Lower leg skin (tissue), 4 donors: ENCODE data around the gene MUTYH. TPM values are rescaled to one million over a fixed set of nuclear protein-coding genes. Genes with fewer than 3 reads are reported as not detected.

Experiments used
- DNase-seq, 2 donors: peaks; one replicate each; pipeline ENCODE4 v3.0.0-alpha.2; 2019; ENCODE audit warnings: low spot score in 2 of 2
- H3K4me3 ChIP-seq: fragments of 200-600 bp; sonication (generic); 2 replicates; pipeline ENCODE4 v1.5.1; 2017; ENCODE audit warnings: mild to moderate bottlenecking, low read depth; ENCODE audit not compliant: poor library complexity, severe bottlenecking
- CTCF ChIP-seq, 3 donors: fragments of 450-650 bp; IDR thresholded peaks; one replicate each; pipeline ENCODE4 v1.5.1; 2016; ENCODE audit warnings: antibody characterized with exemption in 3 of 3, mild to moderate bottlenecking in 3 of 3, moderate library complexity in 2 of 3
- POLR2A ChIP-seq, 2 donors: fragments of 450-650 bp; IDR thresholded peaks; one replicate each; pipeline ENCODE4 v1.6.1; 2016 to 2017; ENCODE audit warnings: antibody characterized with exemption in 2 of 2, mild to moderate bottlenecking in 1 of 2, moderate library complexity in 1 of 2
- WGBS, 2 donors: methylation state at CpG; one replicate each; pipeline ENCODE4 v1.1.5; 2018; 5-methylcytosine and 5-hydroxymethylcytosine counted together
- intact Hi-C: fragments of 100-400 bp; cut with DNase I; formaldehyde crosslinking; loops from one replicate; pipeline ENCODE4 v1.15.0; 2023; ENCODE audit warnings: low total_unique reads
- total RNA-seq, 4 donors: library from RNA; depleted of rRNA; stranded (reverse); fragments of >200 nt; gene quantifications; one replicate each; pipeline ENCODE4 v1.1.0, GENCODE V29; 2016

The MUTYH gene
- total RNA-seq, 4 donors from 2014 or later = 18.6 to 26.7 (median 24.6) TPM

- peak in 1 of 2 donors; percentile 78 for DNase-seq
- 93 to 95% methylated on average over 15 to 16 of the region's 18 CpGs for WGBS, 2 donors
These were observed 8.5 kb downstream of the MUTYH start for GRCh38 chr1:45331436-45332345.

GRCh38 chr1:45329445-45329844, 10.8 kb downstream of the MUTYH start:
- H3K4me3 ChIP-seq = no peak overlapping the region
- no peak for TF ChIP-seq CTCF (IDR thresholded peaks at IDR 0.05)
- no peak for TF ChIP-seq POLR2A (IDR thresholded peaks at IDR 0.05)
- WGBS, 2 donors = 64 to 72% methylated on average over 4 of the region's 4 CpGs
- intact Hi-C loops = no loop called here
- peak in 1 of 2 donors; percentile 56 for DNase-seq

More at GRCh38 chr1:45331436-45332345, 8.5 kb downstream of the MUTYH start:
- intact Hi-C loops = no loop called here
- TF ChIP-seq CTCF (IDR thresholded peaks at IDR 0.05) (no peak), POLR2A (IDR thresholded peaks at IDR 0.05) (no peak)
- H3K4me3 ChIP-seq = no peak overlapping the region

DNA sequence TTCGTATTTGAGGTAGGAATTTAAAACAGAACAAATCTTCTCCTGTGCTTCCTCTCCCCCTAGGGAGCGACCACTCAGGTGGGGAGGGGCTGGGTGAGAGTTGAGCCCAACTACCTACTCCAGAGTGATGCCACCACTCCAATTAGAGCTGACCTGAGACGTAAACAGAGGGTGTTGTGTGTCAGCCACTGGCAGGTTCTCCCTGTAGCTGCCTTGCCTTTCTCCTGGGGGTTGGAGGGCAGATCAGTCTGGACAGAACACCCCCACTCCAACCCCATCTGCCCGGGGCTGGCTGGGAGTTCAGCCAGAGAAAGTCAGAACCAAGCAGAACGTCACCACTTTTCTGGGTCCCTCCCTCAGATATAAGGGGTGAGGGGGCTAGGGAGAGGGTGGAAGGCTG, 11.6 kb downstream of the MUTYH start:
- TF ChIP-seq POLR2A (IDR thresholded peaks at IDR 0.05) = no peak
- 73 to 75% methylated on average over 5 of the region's 5 CpGs for WGBS, 2 donors
- no peak overlapping the region for H3K4me3 ChIP-seq
- intact Hi-C loops = no loop called here
- peak in 1 of 2 donors; percentile 65 for DNase-seq

GRCh38 chr1:45327644-45328515, 12.4 kb downstream of the MUTYH start:
- 73 to 77% methylated on average over 15 to 17 of the region's 19 CpGs for WGBS, 2 donors
- DNase-seq = peak in 1 of 2 donors; percentile 65
- intact Hi-C loops = no loop called here
- H3K4me3 ChIP-seq = no peak overlapping the region
- no peak for TF ChIP-seq CTCF (IDR thresholded peaks at IDR 0.05)
- TF ChIP-seq POLR2A (IDR thresholded peaks at IDR 0.05) = no peak

GRCh38 chr1:45326627-45327623, 13.3 kb downstream of the MUTYH start, which contains the start of gene HPDL:
HPDL (plus strand) TSS chr1:45326895; CDS start chr1:45327149, 254 bp downstream.
- H3K4me3 ChIP-seq = peak within 1 kb of the TSS; percentile 14
- WGBS, 2 donors = 7 to 16% methylated on average over 53 to 54 of the region's 96 CpGs
- peak in 1 of 2 donors; percentile 90 for DNase-seq
- TF ChIP-seq CTCF (IDR thresholded peaks at IDR 0.05) = no peak
- no peak for TF ChIP-seq POLR2A (IDR thresholded peaks at IDR 0.05)
- intact Hi-C loops = no loop called here
